ENCODE data around the gene RNF223. TPM values are rescaled to one million over a fixed set of nuclear protein-coding genes. Genes with fewer than 3 reads are reported as not detected.

Gene RNF223
- total RNA-seq, 1 experiment from 2014 or later = not detected

- Histone ChIP-seq H2BK20ac (ENCODE audit: low read depth, low read length, poor library complexity, severe bottlenecking) (no peak within 1 kb of the TSS), H2BK120ac (ENCODE audit: low read depth, low read length, poor library complexity, severe bottlenecking) (no peak within 1 kb of the TSS), H3K56ac (ENCODE audit: insufficient read length, low read depth, low read length) (no peak within 1 kb of the TSS), H4K20me1 (ENCODE audit: control insufficient read depth, insufficient read depth, insufficient read length) (no peaks in the 10 kb centered on the region), H2BK15ac (ENCODE audit: low read depth, low read length) (no peak within 1 kb of the TSS), H3K9ac (ENCODE audit: extremely low read depth, insufficient read length, low read length) (no peak within 1 kb of the TSS), H3K27ac (ENCODE audit: insufficient read length, low read depth, low read length) (no peak within 1 kb of the TSS), H2AFZ (ENCODE audit: low read length) (no peak within 1 kb of the TSS), H2BK12ac (ENCODE audit: insufficient read length, low read depth, low read length) (no peak within 1 kb of the TSS), H3K23me2 (ENCODE audit: insufficient read length, low read depth, low read length, poor library complexity, severe bottlenecking) (peaks cover 8% of the 10 kb centered on the region), H3K14ac (ENCODE audit: insufficient read depth, low read length) (no peak within 1 kb of the TSS), H4K5ac (ENCODE audit: insufficient read length, low read depth, low read length) (no peak within 1 kb of the TSS), H3K4ac (ENCODE audit: low read depth, low read length) (no peak within 1 kb of the TSS), H3K4me1 (ENCODE audit: insufficient read depth, low read length) (no peaks in the 10 kb centered on the region; the same call in 1 of the 2 replicates), H4K8ac (replicated peaks; ENCODE audit: insufficient read length, low read depth, low read length) (no peak within 1 kb of the TSS), H3K79me2 (ENCODE audit: insufficient read depth, low read length) (no peaks in the 10 kb centered on the region; the same call in 1 of the 2 replicates), H3K27me3 (ENCODE audit: insufficient read depth, low read length) (peaks cover 3% of the 10 kb centered on the region; the same call in 1 of the 2 replicates), H4K91ac (ENCODE audit: insufficient read length, low read depth, low read length) (no peak within 1 kb of the TSS), H3K79me1 (ENCODE audit: insufficient read depth, low read depth, low read length, poor library complexity, severe bottlenecking) (no peaks in the 10 kb centered on the region), H3K4me2 (ENCODE audit: insufficient read depth, insufficient read length, low read length) (peak within 1 kb of the TSS; percentile 68), H3K9me3 (ENCODE audit: control insufficient read depth, low read depth, low read length) (peaks cover 7% of the 10 kb centered on the region), H2BK5ac (ENCODE audit: insufficient read length, low read length) (no peak within 1 kb of the TSS), H3T11ph (ENCODE audit: low read length) (no peak within 1 kb of the TSS), H2AK5ac (ENCODE audit: insufficient read length, low read length) (no peak within 1 kb of the TSS), H3K18ac (ENCODE audit: insufficient read length, low read depth, low read length) (peak within 1 kb of the TSS; percentile 54), H3K23ac (ENCODE audit: insufficient read length, low read depth, low read length) (no peak within 1 kb of the TSS)
- peak within 1 kb of the TSS; percentile 79 to 89 for H3K4me3 Mint-ChIP-seq
- peaks cover 19 to 22% of the 10 kb centered on the region in 2 experiments for H3K4me1 Mint-ChIP-seq
- peak; percentile 99 for DNase-seq
- peaks cover 8 to 16% of the 10 kb centered on the region in 2 experiments for H3K9me3 Mint-ChIP-seq
- H3K36me3 Mint-ChIP-seq (ENCODE audit: insufficient read depth in 1 of 3, low read depth in 3 of 3) = peaks cover 21 to 32% (median 21%) of the 10 kb centered on the region in 3 experiments
- H3K27me3 Mint-ChIP-seq (ENCODE audit: low read depth) = peaks cover 41% of the 10 kb centered on the region
- no peak for TF ChIP-seq CTCF (conservative IDR thresholded peaks at IDR 0.05)
- no peak within 1 kb of the TSS for H3K27ac Mint-ChIP-seq
- WGBS (ENCODE audit: extremely low coverage, insufficient read length, low lambda C conversion rate) = no CpG with 5 or more reads among the region's 128 CpGs
Measured at GRCh38 chr1:1115786-1116700, 41.9 kb upstream of the RNF223 start, which contains the start of gene C1orf159. Gene C1orf159, minus strand, starts transcription at chr1:1116089. Its CDS starts 24,546 bp downstream, at chr1:1091543.
